Measurements from ENCODE around the gene ZBTB7C.

Gene ZBTB7C

GRCh38 chr18:48390641-48391040 is 18.5 kb downstream of the ZBTB7C start:
- no peak for DNase-seq (ENCODE audit: low read depth)

DNA sequence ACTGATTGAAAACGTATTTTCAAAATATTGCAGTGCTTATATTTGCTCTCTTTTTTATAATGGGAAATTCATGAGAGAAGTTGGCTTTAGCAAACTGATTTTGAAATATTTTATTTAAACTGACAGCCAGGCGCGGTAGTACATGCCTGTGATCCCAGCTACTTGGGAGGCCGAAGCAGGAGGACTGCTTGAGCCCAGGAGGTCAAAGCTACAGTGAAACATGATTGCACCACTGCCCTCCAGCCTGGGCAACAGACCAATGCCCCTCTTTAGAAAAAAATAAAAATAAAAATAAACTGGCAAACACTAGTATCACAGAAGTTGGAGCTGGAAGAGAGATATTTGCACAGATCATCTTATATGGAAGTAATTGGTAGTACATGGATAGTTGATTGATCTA is 20.7 kb downstream of the ZBTB7C start:
- DNase-seq (ENCODE audit: low read depth): no peak

DNA sequence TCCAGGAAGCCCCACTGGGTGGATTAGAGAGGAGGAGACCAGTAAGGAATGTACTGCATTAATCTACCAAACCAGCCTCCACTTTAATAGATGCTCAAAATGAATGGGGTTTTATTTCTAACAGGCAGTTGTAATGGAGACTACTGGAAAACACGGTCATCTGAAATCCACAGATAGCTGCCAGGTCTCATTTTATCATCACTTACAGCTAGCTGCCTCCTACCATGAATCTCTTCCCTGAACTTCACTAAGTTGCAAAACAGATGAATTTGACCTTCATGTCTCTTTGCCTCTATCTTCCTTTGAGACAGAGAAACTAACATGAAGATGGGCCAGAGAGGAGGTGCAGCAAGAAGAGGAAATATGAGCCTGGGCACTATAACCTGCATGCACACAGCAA is 21.9 kb downstream of the ZBTB7C start:
- DNase-seq (ENCODE audit: low read depth): no peak

DNA sequence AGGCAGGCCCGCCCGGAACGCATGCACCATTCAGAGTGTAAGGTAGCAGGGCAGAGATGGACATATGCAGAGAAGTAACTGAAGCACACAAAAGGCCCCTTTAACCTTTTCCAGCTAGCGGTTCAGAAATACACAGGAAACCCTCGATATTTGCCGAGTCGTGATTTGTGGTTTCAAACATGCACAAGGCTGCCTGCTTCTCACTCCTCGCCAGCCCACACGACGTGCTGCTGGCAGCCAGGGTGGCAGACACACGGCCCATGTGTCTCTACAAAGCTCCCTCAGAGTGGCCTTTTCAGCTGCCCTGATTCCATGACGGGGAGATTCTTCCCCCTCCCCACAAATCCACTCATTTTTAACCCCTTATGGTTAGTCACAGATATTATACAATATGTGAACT is 23.6 kb downstream of the ZBTB7C start:
- DNase-seq (ENCODE audit: low read depth): no peak

DNA sequence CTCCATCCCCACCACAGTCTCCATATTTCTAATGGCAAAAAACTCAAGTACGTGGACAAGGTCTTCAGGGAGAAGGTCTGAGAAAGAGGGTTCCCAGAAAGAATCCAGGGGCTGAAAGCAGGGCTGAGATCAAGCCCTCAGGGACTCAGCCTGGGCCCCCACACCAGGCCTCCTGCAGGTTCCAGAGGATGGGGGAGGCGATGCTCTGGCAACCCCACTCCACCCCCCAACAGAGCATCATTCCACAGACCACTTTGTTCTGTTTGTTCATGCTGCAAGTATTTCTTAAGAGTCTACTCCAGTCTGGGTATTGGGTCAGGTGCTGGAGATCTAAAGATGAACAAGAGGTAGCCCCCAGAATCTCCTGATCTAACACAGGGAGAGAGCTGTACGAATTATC is 32.2 kb downstream of the ZBTB7C start:
- DNase-seq (ENCODE audit: low read depth): no peak

DNA sequence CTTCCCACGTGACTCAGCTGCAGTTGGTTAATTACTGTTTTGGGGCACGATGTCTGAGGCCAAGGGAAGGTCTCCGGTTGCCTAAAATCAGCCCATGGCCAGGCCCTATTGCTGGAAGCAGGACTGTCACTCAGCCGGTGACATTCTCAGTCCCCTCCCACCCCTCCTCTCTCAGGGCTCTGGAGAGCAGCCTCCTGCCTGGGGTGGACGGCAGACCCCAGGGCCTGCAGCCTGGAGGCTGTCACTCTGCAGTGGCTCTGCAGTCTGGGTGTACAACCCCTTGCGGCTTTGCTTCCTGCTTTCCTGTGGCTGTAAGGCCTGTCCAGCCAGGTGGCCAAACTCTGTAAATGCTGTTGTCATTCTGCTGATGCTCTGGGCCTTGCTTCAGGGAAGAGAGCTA is 32.8 kb downstream of the ZBTB7C start:
- DNase-seq (ENCODE audit: low read depth): no peak

- no peak for DNase-seq (ENCODE audit: low read depth)
Observed at GRCh38 chr18:48375150-48375800, 33.9 kb downstream of the ZBTB7C start.

- no peak for DNase-seq (ENCODE audit: low read depth)
Observed at GRCh38 chr18:48374423-48375149, 34.6 kb downstream of the ZBTB7C start.

GRCh38 chr18:48371854-48372602 is 37.2 kb downstream of the ZBTB7C start:
- no peak for DNase-seq (ENCODE audit: low read depth)

GRCh38 chr18:48367557-48367956 is 41.6 kb downstream of the ZBTB7C start:
- no peak for DNase-seq (ENCODE audit: low read depth)

GRCh38 chr18:48365965-48366364 is 43.2 kb downstream of the ZBTB7C start:
- DNase-seq (ENCODE audit: low read depth): no peak

GRCh38 chr18:48364146-48364545 is 45.0 kb downstream of the ZBTB7C start:
- no peak for DNase-seq (ENCODE audit: low read depth)

GRCh38 chr18:48363175-48363574 is 46.0 kb downstream of the ZBTB7C start:
- DNase-seq (ENCODE audit: low read depth): no peak

DNA sequence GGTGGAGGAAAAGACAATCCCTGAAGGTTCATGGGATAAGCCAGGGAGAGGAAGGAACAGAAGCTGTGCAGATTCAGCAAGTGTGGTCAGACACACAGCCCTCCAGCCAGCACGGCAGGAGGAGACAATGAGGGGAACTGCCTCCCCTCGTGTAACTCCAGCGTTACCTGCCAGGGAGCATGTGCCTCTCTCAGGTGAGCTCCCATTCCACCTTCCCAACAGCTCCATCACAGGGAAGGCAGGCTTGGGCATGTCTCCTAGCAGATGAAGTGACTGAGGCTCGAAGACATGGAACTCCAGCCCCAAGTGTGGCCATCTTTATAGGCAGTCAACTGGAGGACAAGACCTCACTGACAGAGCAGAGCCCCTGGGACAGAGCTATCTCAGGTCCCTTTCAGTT is 47.4 kb downstream of the ZBTB7C start:
- no peak for DNase-seq (ENCODE audit: low read depth)

DNA sequence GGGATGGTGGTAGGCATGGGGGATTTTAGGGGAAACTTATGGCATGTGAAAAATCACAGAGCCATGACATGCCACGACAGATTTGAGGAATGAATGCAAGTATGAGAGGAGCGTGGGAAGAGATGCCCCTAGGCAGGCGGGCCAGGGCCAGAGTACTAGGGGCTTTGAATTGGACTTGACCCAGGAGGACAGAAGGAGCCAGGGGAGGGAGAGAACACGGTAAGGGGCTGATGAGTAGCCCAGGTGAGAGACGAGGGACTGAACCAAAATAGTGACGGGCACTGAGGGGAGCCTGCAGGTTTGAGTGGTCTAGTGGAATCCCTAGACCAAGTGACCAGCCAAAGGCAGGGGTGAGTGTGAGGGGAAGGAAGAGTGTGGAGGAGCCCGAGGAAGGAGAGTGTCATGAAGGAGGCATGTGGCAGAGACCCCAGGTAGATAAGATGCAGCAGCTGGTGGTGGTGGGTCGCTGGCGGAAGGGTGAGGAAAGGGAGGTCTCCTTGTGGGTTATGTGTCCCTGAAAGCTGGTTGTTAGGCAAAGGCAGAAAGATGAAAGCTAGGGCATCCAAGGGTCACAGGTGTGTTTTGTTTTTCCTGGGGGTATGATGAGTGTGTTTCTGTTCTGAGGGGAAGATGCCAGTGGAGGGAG is 48.7 kb downstream of the ZBTB7C start:
- no peak for DNase-seq (ENCODE audit: low read depth)

DNA sequence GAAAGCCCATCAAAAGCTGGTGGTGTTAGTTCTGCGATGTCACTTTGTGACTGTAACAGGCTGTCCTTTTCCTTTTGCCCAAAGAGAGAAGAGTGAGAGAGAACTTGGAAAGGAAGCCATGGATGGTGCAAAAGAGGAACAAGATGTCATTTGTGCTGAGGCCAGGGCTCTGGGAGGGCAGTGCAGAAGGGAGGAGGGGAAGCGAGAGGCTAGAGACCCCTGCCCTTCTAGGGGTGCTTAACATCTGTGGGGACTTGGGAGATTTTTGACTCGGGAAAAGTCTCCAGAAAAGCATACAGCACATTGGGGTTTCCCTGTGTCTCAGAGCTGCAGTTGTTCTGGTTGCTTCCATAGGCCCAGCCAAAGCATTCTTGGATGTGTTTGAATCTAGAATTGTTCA is 49.6 kb downstream of the ZBTB7C start:
- no peak for DNase-seq (ENCODE audit: low read depth)

- DNase-seq (ENCODE audit: low read depth): no peak
Observed at GRCh38 chr18:48358868-48359267, 50.3 kb downstream of the ZBTB7C start.

- no peak for DNase-seq (ENCODE audit: low read depth)
Observed at GRCh38 chr18:48356909-48357631, 52.1 kb downstream of the ZBTB7C start.

DNA sequence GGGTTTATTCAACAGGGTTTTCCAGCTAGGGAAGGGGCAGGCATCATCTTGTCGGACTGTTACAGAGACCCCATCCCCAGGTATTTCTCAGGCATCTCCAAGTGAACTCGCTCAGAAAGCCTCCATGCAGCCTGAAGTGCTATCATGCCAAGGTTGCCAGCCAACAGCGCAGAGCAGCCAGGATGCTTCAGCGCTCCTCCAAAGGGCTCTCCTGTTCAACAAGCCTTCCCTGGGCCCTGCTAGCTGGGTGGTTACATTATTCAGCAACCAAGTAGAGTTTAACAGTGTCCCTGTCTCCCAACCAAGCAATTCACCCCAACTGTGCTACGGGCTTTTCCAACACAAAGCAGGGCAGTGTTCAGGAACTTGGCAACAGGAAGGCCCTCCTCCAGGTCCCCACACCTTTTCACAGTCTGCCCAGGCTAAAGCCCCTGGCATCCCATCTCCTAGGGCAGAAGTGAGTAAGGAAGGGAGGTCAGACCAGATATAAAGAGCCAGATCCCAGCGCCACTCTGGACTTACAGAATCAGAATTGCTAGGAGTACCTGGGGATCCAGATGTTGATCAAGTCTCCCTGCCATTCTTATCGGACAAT is 52.9 kb downstream of the ZBTB7C start:
- no peak for DNase-seq (ENCODE audit: low read depth)

DNA sequence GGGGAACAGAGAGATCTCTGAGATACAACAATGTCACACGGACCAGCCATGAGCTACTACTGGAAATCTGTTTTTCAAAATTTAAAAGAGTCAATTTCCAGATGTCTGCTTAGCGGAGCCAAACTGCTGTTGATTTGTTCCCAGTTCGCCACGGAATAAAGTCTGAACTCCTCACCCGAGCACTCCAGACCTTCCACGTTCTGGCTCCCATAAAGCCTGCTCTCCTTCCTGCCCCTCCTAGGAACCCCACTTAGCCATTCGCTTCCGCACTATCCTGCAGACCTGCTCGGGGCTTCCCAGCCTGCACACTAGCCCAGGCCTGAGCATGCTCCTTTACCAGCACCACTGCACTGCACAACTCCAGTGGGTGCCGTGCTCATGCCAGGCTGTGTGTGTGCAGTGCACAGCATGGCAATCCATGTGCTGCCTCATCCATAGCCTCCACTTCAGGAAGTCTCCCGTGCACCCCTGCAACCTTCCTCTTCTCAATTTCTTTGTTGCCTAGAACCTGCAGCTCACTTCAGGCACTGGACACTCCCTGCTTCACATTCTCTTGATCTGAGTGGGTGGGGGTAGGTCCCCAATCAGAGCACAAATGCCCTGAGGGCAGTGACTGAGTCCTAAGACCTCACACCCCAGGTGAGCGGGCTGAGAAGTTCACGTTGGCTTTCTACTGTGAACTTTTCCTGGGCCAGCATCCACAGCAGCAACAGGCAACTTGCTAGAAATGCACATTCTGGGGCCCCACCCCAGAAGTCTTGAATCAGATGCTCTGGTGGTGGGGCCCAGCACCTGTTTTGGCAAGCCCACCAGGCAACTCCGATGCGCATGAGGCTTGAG is 53.7 kb downstream of the ZBTB7C start:
- no peak for DNase-seq (ENCODE audit: low read depth)

All from HS-27A (cell line).